GM21447 (cell line): Measurements from ENCODE around the gene HECTD4.

Experiments
- ATAC-seq: cut with Tn5 transposase; IDR thresholded peaks from one replicate; pipeline ENCODE4 v1.9.1; 2021; ENCODE audit not compliant: unreplicated experiment

The HECTD4 gene

GRCh38 chr12:112183141-112184021, 198.8 kb downstream of the HECTD4 start:
- no peak for ATAC-seq

- ATAC-seq: no peak
These were observed 199.7 kb downstream of the HECTD4 start for GRCh38 chr12:112182499-112182898.

- no peak for ATAC-seq
These were observed 201.8 kb downstream of the HECTD4 start for GRCh38 chr12:112180422-112180821.

- no peak for ATAC-seq
These were observed 202.3 kb downstream of the HECTD4 start for GRCh38 chr12:112179916-112180315.

- ATAC-seq: no peak
These were observed 202.9 kb downstream of the HECTD4 start for GRCh38 chr12:112179341-112179740.

GRCh38 chr12:112178796-112179195, 203.4 kb downstream of the HECTD4 start:
- ATAC-seq: no peak

- ATAC-seq: no peak
These were observed 205.8 kb downstream of the HECTD4 start for GRCh38 chr12:112176321-112177010.

GRCh38 chr12:112175361-112176155, 206.7 kb downstream of the HECTD4 start:
- ATAC-seq: no peak

- no peak for ATAC-seq
These were observed 209.5 kb downstream of the HECTD4 start for GRCh38 chr12:112172556-112173324.

GRCh38 chr12:112170971-112171596, 211.1 kb downstream of the HECTD4 start:
- no peak for ATAC-seq

GRCh38 chr12:112170376-112170775, 211.9 kb downstream of the HECTD4 start:
- no peak for ATAC-seq

- no peak for ATAC-seq
These were observed 212.3 kb downstream of the HECTD4 start for GRCh38 chr12:112169966-112170365.

GRCh38 chr12:112169161-112169872, 212.9 kb downstream of the HECTD4 start:
- ATAC-seq: no peak

GRCh38 chr12:112168561-112168971, 213.7 kb downstream of the HECTD4 start:
- ATAC-seq: no peak

GRCh38 chr12:112167718-112168525, 214.3 kb downstream of the HECTD4 start:
- no peak for ATAC-seq

- ATAC-seq: no peak
These were observed 215.2 kb downstream of the HECTD4 start for GRCh38 chr12:112167031-112167461.

- ATAC-seq: no peak
These were observed 215.9 kb downstream of the HECTD4 start for GRCh38 chr12:112166051-112167015.

GRCh38 chr12:112165624-112166023, 216.6 kb downstream of the HECTD4 start:
- ATAC-seq: no peak
